Left ventricle myocardium inferior (tissue), 1 donor: ENCODE measurements around the gene ERGIC3. TPM values are rescaled to one million over a fixed set of nuclear protein-coding genes. Genes with fewer than 3 reads are reported as not detected.
A peak's percentile ranks its signal among the peaks of the same experiment; 100 is the strongest.

ENCODE experiments used
- DNase-seq: peaks from one replicate; pipeline ENCODE4 v3.0.0-alpha.2; 2020
- H3K27ac ChIP-seq: fragments of 200-600 bp; replicated peaks from 2 replicates; pipeline ENCODE4 v1.8.0; 2021
- H3K27me3 ChIP-seq: fragments of 200-600 bp; 2 replicates; pipeline ENCODE4 v1.8.0; 2021; ENCODE audit warnings: low read depth
- H3K36me3 ChIP-seq: fragments of 200-600 bp; 2 replicates; pipeline ENCODE4 v1.8.0; 2021
- H3K4me1 ChIP-seq: fragments of 200-600 bp; 2 replicates; pipeline ENCODE4 v1.8.0; 2021
- H3K4me3 ChIP-seq: fragments of 200-600 bp; 2 replicates; pipeline ENCODE4 v1.8.0; 2021; ENCODE audit warnings: mild to moderate bottlenecking, moderate library complexity
- H3K9me3 ChIP-seq: fragments of 200-600 bp; replicated peaks from 2 replicates; pipeline ENCODE4 v1.8.0; 2021
- intact Hi-C: fragments of 100-400 bp; cut with micrococcal nuclease; formaldehyde crosslinking; loops from one replicate; pipeline ENCODE4 v1.11.0; 2022
- long read RNA-seq: library from polyadenylated mRNA; unstranded; transcript quantifications from one replicate; pipeline ENCODE4 v2.0.0, GENCODE V29; 2021
- total RNA-seq: library from RNA; stranded (reverse); fragmentation: NEBNext Ultra II Directional; extraction: Animal tissue kit (Norgen Biotek cat#: 25700); gene quantifications from one replicate; pipeline ENCODE4 v1.2.1, GENCODE V29; 2021
- TF ChIP-seq, protein P1 (sequence below): fragments of 200-600 bp; IDR thresholded peaks from 2 replicates; pipeline ENCODE4 v1.8.0; 2021; ENCODE audit warnings: antibody characterized with exemption, mild to moderate bottlenecking, borderline replicate concordance
- donor health status: DM: no; HTN: yes; CAD: no; lungs with severe emphysema.

ERGIC3 gene
- 103 TPM for total RNA-seq
- long read RNA-seq, transcript ERGIC3-202 (13 exons, 1,359 nt) = major isoform, 139 of 156 reads
- long read RNA-seq, partial matches to known transcripts = 8 of 156 reads
- long read RNA-seq, other reads (novel, unspliced or antisense) = 9 of 156 reads

DNA sequence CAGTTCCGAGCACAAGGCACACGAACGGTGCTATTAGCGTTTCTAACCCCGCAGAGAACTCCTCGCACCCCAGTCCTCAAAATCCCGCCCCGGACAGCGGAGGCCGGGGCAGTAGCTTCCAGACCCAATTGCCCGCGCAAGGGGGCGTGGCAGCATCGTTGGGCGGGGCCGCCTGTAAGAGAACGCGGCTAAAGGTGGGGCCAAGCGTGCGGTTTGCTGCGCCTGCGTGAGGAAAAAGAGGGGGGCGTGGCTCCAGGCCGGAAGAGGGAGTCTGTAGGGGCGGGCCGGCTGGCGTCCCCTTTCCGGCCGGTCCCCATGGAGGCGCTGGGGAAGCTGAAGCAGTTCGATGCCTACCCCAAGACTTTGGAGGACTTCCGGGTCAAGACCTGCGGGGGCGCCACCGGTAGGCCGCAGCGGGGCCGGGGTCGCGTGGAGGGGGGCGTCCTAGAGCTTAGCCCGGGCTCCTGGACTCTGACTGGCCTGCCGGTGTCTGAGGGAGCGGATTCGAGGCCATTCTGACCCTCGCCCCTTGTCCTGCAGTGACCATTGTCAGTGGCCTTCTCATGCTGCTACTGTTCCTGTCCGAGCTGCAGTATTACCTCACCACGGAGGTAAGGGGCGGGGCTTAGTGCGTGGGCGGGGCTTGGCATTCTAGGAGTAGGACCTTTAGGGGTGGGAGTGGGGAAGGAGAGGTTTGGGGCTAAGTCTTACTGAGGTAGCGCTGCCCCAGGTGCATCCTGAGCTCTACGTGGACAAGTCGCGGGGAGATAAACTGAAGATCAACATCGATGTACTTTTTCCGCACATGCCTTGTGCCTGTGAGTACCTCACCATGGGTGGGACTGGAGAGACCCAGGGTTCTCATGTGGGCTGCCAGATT is at the start of gene ERGIC3:
TSS of gene ERGIC3 (plus strand) at position 296 of the 880 bp plus-strand sequence. CDS start at position 316, 20 bp downstream.
- intact Hi-C loops = no loop called here
- Histone ChIP-seq H3K9me3 (no peaks in the 10 kb centered on the region), H3K4me3 (peak within 1 kb of the TSS; percentile 84), H3K27ac (peak within 1 kb of the TSS; percentile 79), H3K36me3 (peaks cover 15% of the 10 kb centered on the region), H3K27me3 (no peaks in the 10 kb centered on the region), H3K4me1 (peaks cover 20% of the 10 kb centered on the region)
- peak; percentile 97 for DNase-seq
- TF ChIP-seq, protein P1, sequence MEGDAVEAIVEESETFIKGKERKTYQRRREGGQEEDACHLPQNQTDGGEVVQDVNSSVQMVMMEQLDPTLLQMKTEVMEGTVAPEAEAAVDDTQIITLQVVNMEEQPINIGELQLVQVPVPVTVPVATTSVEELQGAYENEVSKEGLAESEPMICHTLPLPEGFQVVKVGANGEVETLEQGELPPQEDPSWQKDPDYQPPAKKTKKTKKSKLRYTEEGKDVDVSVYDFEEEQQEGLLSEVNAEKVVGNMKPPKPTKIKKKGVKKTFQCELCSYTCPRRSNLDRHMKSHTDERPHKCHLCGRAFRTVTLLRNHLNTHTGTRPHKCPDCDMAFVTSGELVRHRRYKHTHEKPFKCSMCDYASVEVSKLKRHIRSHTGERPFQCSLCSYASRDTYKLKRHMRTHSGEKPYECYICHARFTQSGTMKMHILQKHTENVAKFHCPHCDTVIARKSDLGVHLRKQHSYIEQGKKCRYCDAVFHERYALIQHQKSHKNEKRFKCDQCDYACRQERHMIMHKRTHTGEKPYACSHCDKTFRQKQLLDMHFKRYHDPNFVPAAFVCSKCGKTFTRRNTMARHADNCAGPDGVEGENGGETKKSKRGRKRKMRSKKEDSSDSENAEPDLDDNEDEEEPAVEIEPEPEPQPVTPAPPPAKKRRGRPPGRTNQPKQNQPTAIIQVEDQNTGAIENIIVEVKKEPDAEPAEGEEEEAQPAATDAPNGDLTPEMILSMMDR = peak; percentile 10

DNA sequence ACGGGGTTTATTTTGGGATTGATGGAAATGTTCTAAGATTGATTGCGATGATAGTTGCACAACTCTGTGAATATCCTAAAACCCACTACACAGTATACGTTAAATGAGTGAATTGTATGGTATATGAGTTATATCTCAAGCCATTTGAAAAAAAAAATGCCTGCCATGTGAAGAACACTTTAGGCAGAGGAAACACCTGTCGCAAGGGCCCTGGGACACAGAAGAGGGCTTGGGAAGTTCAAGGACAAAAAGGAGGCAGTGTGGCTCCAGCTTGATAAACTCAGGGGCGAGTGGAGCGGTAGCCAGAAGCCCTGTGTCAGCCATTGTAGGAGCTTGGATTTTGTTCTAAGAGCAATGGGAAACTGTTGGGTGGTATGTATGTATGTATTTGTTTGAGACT is 49.5 kb upstream of the ERGIC3 start:
- Histone ChIP-seq H3K36me3 (peaks cover 93% of the 10 kb centered on the region), H3K27me3 (no peaks in the 10 kb centered on the region), H3K9me3 (no peaks in the 10 kb centered on the region), H3K27ac (no peak overlapping the region), H3K4me3 (no peak overlapping the region), H3K4me1 (peaks cover 9% of the 10 kb centered on the region)
- no peak for DNase-seq
- TF ChIP-seq, protein P1 = no peak
- intact Hi-C loops = no loop called here

DNA sequence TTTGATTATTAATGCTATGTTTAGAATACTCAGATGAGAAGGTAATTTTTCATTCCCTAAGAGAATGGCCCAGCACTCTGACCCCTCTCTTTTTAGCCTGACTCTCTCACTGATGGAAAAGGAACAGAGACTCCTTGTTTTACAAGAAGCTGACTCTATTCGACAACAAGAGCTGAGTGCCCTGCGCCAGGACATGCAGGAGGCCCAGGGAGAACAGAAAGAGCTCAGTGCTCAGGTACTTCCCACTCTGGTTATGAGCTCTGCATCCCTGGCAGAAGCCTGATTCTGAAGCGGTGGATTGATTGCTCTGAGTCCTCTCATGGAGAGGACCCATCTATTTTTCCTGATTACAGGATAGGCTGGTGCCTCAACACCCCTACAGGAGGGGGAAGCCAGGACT is 45.4 kb upstream of the ERGIC3 start:
- peaks cover 98% of the 10 kb centered on the region for H3K36me3 ChIP-seq

DNA sequence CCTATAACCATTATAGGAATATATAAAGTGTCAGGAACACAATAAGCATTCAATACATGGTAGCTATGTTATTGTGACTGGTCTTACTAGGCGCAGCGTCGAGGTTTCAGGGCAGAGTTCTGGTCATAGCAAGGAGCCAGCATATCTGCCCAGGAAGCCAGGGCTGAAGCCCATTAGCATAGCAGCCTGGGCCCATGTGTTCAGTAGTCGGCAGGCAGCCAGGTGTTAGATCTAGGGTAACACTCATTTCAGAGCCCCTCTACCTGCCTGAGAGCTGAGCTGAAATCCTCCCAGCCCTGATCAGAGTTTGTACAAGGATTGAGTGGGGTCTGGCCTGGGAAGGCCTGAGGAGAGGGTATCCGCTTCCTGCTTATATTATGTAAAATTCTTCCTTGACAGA is 44.6 kb upstream of the ERGIC3 start:
- TF ChIP-seq, protein P1 = no peak
- H3K27ac ChIP-seq = peak overlapping the region; percentile 68
- H3K9me3 ChIP-seq = no peaks in the 10 kb centered on the region
- intact Hi-C loops = no loop called here
- no peaks in the 10 kb centered on the region for H3K27me3 ChIP-seq
- H3K4me3 ChIP-seq = no peak overlapping the region
- peak; percentile 19 for DNase-seq
- H3K36me3 ChIP-seq = peaks cover 97% of the 10 kb centered on the region
- H3K4me1 ChIP-seq = peaks cover 11% of the 10 kb centered on the region

More for the DNA sequence above, 45.4 kb upstream of the ERGIC3 start:
- DNase-seq = no peak
- intact Hi-C loops = no loop called here
- Histone ChIP-seq H3K4me1 (peaks cover 11% of the 10 kb centered on the region), H3K9me3 (no peaks in the 10 kb centered on the region), H3K27ac (peak overlapping the region; percentile 68), H3K4me3 (no peak overlapping the region), H3K27me3 (no peaks in the 10 kb centered on the region)
- TF ChIP-seq, protein P1 = no peak

DNA sequence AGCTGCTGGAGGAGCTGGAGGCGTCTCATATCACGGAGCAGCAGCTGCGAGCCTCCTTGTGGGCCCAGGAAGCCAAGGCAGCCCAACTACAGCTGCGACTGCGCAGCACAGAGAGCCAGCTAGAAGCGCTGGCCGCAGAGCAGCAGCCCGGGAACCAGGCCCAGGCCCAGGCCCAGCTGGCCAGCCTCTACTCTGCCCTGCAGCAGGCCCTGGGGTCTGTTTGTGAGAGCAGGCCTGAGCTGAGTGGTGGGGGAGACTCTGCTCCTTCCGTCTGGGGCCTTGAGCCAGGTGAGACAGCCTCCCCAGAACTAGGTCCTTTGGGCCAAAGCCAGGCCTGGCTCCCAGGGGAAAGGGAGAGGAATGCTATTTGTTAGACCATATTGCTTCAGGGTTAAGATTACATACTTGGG is 44.1 kb upstream of the ERGIC3 start:
- Histone ChIP-seq H3K9me3 (no peaks in the 10 kb centered on the region), H3K36me3 (peaks cover 97% of the 10 kb centered on the region), H3K4me1 (peaks cover 11% of the 10 kb centered on the region), H3K27ac (peak overlapping the region; percentile 68), H3K27me3 (no peaks in the 10 kb centered on the region), H3K4me3 (no peak overlapping the region)
- intact Hi-C loops = no loop called here
- TF ChIP-seq, protein P1 = no peak
- DNase-seq = peak; percentile 81
